ENCODE measurements around the gene CD22. TPM values are rescaled to one million over a fixed set of nuclear protein-coding genes. Genes with fewer than 3 reads are reported as not detected.

The CD22 gene
- total RNA-seq, 1 donor, result not detected

- no peak for DNase-seq (ENCODE audit: low read depth)
- H3K4me3 ChIP-seq (ENCODE audit: low read depth, low read length), result no peak overlapping the region
- no peak for TF ChIP-seq CTCF (IDR thresholded peaks at IDR 0.05; ENCODE audit: insufficient read depth, low read length)
Measured at GRCh38 chr19:35396240-35396885, 67.4 kb downstream of the CD22 start.

Other genes with a start within 250 kb of the CD22 start
- 1.3 TPM in 1 of 2 replicates, not detected in the other for gene FXYD3, start 213.4 kb upstream of the CD22 start, total RNA-seq (ENCODE audit: low replicate concordance)
- 0.09 and 3.7 TPM in 2 replicates for gene LGI4, start 194.1 kb upstream of the CD22 start, total RNA-seq (ENCODE audit: low replicate concordance)
- 2.5 and 6.5 TPM in 2 replicates for gene FXYD1, start 190.4 kb upstream of the CD22 start, total RNA-seq (ENCODE audit: low replicate concordance)
- gene FXYD7, start 185.9 kb upstream of the CD22 start, total RNA-seq (ENCODE audit: low replicate concordance), result not detected in 2 replicates
- gene FXYD5, start 174.5 kb upstream of the CD22 start, total RNA-seq (ENCODE audit: low replicate concordance), result 11.5 and 59.8 TPM in 2 replicates
- gene FAM187B, start 100.4 kb upstream of the CD22 start, total RNA-seq (ENCODE audit: low replicate concordance), result not detected in 2 replicates
- gene LSR, start 80.2 kb upstream of the CD22 start, total RNA-seq (ENCODE audit: low replicate concordance), result 0.54 TPM in 1 of 2 replicates, not detected in the other
- 51.6 and 72.9 TPM in 2 replicates for gene USF2, start 60.2 kb upstream of the CD22 start, total RNA-seq (ENCODE audit: low replicate concordance)
- gene HAMP, start 46.7 kb upstream of the CD22 start, total RNA-seq (ENCODE audit: low replicate concordance), result not detected in 2 replicates
- gene MAG, start 37.0 kb upstream of the CD22 start, total RNA-seq (ENCODE audit: low replicate concordance), result not detected in 2 replicates
- gene FFAR1, start 18.7 kb downstream of the CD22 start, total RNA-seq (ENCODE audit: low replicate concordance), result not detected in 2 replicates
- not detected in 2 replicates for gene FFAR3, start 29.3 kb downstream of the CD22 start, total RNA-seq (ENCODE audit: low replicate concordance)
- not detected in 2 replicates for gene GPR42, start 41.9 kb downstream of the CD22 start, total RNA-seq (ENCODE audit: low replicate concordance)
- not detected in 2 replicates for gene FFAR2, start 119.1 kb downstream of the CD22 start, total RNA-seq (ENCODE audit: low replicate concordance)
- not detected in 2 replicates for gene KRTDAP, start 161.3 kb downstream of the CD22 start, total RNA-seq (ENCODE audit: low replicate concordance)
- gene DMKN, start 184.5 kb downstream of the CD22 start, total RNA-seq (ENCODE audit: low replicate concordance), result 11.4 and 63.0 TPM in 2 replicates
- gene SBSN, start 199.1 kb downstream of the CD22 start, total RNA-seq (ENCODE audit: low replicate concordance), result 4.1 and 13.2 TPM in 2 replicates
- not detected in 2 replicates for gene GAPDHS, start 204.3 kb downstream of the CD22 start, total RNA-seq (ENCODE audit: low replicate concordance)
- gene TMEM147, start 216.4 kb downstream of the CD22 start, total RNA-seq (ENCODE audit: low replicate concordance), result 25.0 and 63.7 TPM in 2 replicates
- gene ATP4A, start 234.5 kb downstream of the CD22 start, total RNA-seq (ENCODE audit: low replicate concordance), result not detected in 2 replicates